Fibroblast of the aortic adventitia (primary cell): Measurements from ENCODE around the gene BATF2. TPM values are rescaled to one million over a fixed set of nuclear protein-coding genes. Genes with fewer than 3 reads are reported as not detected.
"Not testable (repeated sequence)": the region's sequence is repeated elsewhere in the genome, so short reads cannot be mapped to it uniquely, and the experiment has no call there.

Source experiments
- DNase-seq: peaks from one replicate; pipeline ENCODE4 v3.0.0-alpha.2; 2010; ENCODE audit warnings: low read depth
- H3K4me3 ChIP-seq: 2 replicates; pipeline ENCODE4 v1.5.1; 2011; ENCODE audit warnings: low read depth, mild to moderate bottlenecking, control low read depth, low read length, moderate library complexity
- CTCF ChIP-seq: IDR thresholded peaks from 2 replicates; pipeline ENCODE4 v1.5.1; 2011; ENCODE audit warnings: mild to moderate bottlenecking, low read length, control low read depth, inconsistent platforms; ENCODE audit not compliant: insufficient read depth
- total RNA-seq: library from RNA; depleted of rRNA; stranded (reverse); fragments of >200 nt; gene quantifications from 2 replicates; pipeline ENCODE4 v1.2.3, GENCODE V29; 2012; ENCODE audit warnings: low replicate concordance

BATF2 gene
- total RNA-seq, 1 donor: 0.45 TPM

GRCh38 chr11:65014726-65015227, 18.0 kb upstream of the BATF2 start:
- no peak for TF ChIP-seq CTCF
- no peak for DNase-seq
- H3K4me3 ChIP-seq: peak overlapping the region; percentile 85

GRCh38 chr11:65013888-65014725, 17.3 kb upstream of the BATF2 start, which contains the start of gene ARL2:
TSS of gene ARL2 (plus strand) at chr11:65014160. CDS start at chr11:65014208, 48 bp downstream.
- peak; percentile 87 for DNase-seq
- peak; percentile 61 for TF ChIP-seq CTCF

GRCh38 chr11:65013130-65013887, 16.5 kb upstream of the BATF2 start:
- peak overlapping the region; percentile 85 for H3K4me3 ChIP-seq
- peak; percentile 87 for TF ChIP-seq CTCF
- peak; percentile 86 for DNase-seq

More at GRCh38 chr11:65013888-65014725, 17.3 kb upstream of the BATF2 start, which contains the start of gene ARL2:
- H3K4me3 ChIP-seq: peak within 1 kb of the TSS; percentile 85

- H3K4me3 ChIP-seq: no peak overlapping the region
- no peak for DNase-seq
- TF ChIP-seq CTCF: no peak
These were observed 12.1 kb upstream of the BATF2 start for GRCh38 chr11:65008873-65009272.

GRCh38 chr11:65008016-65008415, 11.2 kb upstream of the BATF2 start:
- no peak for TF ChIP-seq CTCF
- peak; percentile 20 for DNase-seq
- H3K4me3 ChIP-seq: no peak overlapping the region

- not testable (repeated sequence) for DNase-seq, H3K4me3 ChIP-seq
These were observed 7.2 kb upstream of the BATF2 start for GRCh38 chr11:65003968-65004367.

- H3K4me3 ChIP-seq: no peak overlapping the region
- TF ChIP-seq CTCF: no peak
- DNase-seq: peak; percentile 52
These were observed 6.5 kb upstream of the BATF2 start for GRCh38 chr11:65003282-65003681.
